GM19455 (cell line): ENCODE measurements around the gene ILK.

Source experiments
- ATAC-seq: cut with Tn5 transposase; IDR thresholded peaks from one replicate; pipeline ENCODE4 v1.9.1; 2021; ENCODE audit not compliant: unreplicated experiment

ILK gene

GRCh38 chr11:6619004-6619745 lies 15.6 kb downstream of the ILK start, which contains the start of gene TPP1:
TSS of gene TPP1 (minus strand) at chr11:6619422. CDS start at chr11:6619400, 22 bp downstream.
- peak; percentile 99 for ATAC-seq

DNA sequence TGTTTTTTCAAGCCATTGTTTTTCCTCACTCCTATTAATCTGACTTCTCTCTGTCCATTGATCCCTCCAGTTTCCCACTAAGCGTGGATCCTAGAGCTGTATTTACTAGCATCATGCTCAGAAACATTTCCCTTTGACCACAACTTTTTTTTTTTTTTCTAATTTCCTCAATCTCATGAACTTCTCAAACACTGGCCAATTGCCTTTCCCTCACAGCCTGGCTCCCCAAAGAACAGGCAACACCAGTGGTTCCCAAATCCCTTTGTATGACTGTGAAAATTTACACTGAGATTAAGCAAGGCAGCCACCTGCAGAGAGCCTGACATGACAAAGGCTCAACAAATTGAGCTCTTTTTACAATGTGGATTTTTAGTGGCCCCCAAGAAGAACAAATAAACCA lies 17.1 kb downstream of the ILK start:
- ATAC-seq: no peak

GRCh38 chr11:6621711-6622211 lies 18.2 kb downstream of the ILK start:
- ATAC-seq: no peak

GRCh38 chr11:6622261-6623171 lies 18.9 kb downstream of the ILK start:
- no peak for ATAC-seq

- no peak for ATAC-seq
These were observed 20.1 kb downstream of the ILK start for GRCh38 chr11:6623391-6624363.

GRCh38 chr11:6625156-6625831 lies 21.7 kb downstream of the ILK start:
- ATAC-seq: no peak

DNA sequence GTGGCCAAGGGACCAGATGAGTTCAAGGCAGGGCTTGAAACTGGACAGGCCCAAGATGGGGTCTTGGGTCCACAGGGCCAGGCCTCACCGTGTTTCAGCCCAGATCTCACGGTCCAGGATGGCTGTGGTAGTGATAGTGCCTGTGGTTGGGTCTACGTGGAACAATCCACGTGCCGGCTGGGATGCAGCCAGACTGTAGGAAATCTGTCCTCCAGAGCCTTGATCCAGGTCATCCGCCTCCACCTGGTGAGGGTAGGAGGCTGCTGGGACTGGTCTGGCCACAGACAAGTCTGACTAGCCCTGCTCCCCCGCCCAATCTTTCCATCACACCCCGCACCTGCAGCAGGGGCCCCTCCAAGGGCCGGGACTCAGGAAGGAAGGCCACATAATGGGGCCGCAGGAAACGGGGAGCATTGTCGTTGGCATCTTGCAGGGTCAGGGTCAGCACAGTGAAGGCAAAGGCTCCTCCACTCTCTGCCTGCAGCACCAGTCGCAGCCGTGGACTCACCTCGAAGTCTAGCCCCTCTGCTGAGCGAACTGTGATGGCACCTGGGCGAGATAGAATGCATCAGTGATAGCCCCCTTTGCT lies 22.4 kb downstream of the ILK start:
- ATAC-seq: no peak

GRCh38 chr11:6626971-6627761 lies 23.6 kb downstream of the ILK start:
- ATAC-seq: no peak

- peak; percentile 69 for ATAC-seq
These were observed 24.2 kb downstream of the ILK start for GRCh38 chr11:6627762-6628241.

DNA sequence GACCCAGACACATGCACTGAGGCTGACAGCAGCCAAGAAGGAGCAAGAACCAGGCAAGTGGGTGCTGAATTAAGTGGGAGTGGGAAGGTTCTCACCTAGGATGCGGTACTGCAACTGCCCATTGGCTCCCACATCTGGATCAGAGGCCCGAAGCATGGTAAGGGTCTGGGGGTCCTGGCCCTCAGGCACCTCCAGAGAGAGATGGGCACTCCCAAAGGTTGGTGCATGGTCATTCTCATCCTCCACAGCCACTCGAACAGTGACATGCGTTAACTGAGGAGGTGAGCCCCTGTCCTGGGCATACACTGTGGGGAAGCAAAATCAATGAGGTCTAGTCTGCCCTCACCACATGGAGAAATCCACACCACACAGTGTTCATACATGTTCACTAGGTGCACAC lies 25.0 kb downstream of the ILK start:
- ATAC-seq: no peak

GRCh38 chr11:6629573-6629891 lies 26.0 kb downstream of the ILK start:
- no peak for ATAC-seq

GRCh38 chr11:6629892-6630631 lies 26.5 kb downstream of the ILK start:
- no peak for ATAC-seq

DNA sequence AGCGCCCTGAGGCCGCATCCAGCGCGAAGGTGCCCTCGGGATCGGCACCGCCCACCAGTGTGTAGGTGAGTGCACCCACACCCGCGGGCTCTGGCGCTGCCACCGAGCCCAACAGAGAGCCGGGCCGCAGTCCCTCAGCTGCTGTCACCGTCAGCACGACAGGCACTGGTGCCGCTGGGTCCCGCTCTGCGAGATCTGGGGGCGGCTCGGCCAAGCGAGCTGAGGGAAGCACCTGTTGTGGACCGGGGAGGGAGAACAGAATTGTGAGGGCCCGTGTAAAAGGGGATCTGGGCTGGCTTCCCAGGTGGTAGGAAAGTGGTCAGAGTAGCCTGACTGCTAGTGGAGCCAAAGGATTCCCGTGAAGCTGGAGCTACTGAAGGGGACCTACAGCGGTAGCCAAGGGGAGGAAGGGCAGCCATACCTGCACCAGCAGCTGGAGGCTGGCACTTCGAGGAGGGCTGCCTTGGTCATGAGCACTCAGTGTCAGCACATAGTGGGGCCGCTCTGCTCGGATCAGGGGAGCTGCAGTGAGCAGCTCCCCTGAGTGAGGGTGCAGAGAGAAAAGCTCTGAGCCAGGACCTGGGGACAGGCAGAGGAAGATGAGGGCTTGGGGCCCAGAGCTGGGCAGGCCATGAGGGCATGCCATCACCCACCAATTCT lies 27.2 kb downstream of the ILK start:
- no peak for ATAC-seq

GRCh38 chr11:6631361-6631890 lies 27.9 kb downstream of the ILK start:
- ATAC-seq: no peak

DNA sequence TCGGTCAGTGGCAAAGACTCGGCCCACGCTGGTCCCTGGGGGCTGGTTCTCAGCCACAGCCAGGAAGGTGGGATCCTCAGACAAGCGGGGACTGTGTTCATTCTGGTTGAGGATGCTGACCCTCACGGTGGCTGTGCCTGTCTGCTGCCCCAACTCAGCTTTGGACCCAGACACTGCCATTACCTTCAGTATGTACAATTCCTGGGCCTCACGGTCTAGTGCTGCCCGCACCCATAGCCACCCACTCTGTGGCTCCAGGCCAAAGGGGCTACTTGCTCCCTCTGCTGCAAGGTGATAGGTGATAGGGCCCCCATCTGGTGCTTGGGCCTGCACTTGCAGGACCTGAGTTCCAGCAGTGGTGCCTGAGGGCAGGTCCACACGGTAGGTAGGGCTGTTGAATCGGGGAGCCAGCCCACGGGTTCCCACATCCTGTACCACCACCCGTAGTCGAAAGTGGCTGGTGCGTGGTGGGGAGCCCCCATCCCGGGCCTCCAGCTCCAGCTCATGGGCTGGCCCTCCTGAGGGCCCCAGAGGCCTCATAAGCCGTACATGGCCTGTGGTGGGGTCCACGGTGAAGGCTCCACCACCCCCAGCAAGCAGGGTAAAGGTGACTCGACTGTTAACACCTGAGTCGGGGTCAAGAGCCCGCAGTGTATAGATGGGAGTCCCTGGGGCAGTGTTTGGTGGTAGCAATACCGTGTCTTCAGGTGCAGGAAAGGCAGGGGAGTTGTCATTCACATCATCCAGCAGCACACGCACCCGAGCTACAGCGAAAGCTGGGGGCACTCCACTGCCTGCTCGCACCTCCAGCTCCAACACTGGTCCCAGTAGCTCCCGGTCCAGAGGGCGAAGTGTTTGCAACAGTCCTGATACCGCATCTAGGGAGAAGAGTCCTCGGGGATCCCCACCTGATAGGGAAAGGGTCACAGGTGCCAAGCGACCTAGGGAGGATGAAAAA lies 28.8 kb downstream of the ILK start:
- ATAC-seq: no peak
